GM23338 (cell line): ENCODE data around the gene MAPRE3. TPM values are rescaled to one million over a fixed set of nuclear protein-coding genes. Genes with fewer than 3 reads are reported as not detected.

Source experiments
- ATAC-seq: fragments of 200-7000 bp; cut with Tn5 transposase; 3 replicates; pipeline ENCODE4 v1.9.1; 2020
- DNase-seq: peaks from one replicate; pipeline ENCODE4 v3.0.0-alpha.2; 2015; ENCODE audit warnings: low spot score
- H2AFZ ChIP-seq: fragments of 200-600 bp; sonication (generic); 2 replicates; pipeline ENCODE4 v1.8.0; 2016; ENCODE audit warnings: antibody characterized with exemption, mild to moderate bottlenecking, moderate library complexity
- H3F3A ChIP-seq: fragments of 200-600 bp; sonication (generic); replicated peaks from 2 replicates; pipeline ENCODE4 v1.8.0; 2017; ENCODE audit warnings: antibody characterized with exemption, mixed run types, low read depth
- H3K27ac ChIP-seq: fragments of 200-600 bp; sonication (generic); 2 replicates; pipeline ENCODE4 v1.6.1; 2016; ENCODE audit warnings: low read depth
- H3K27me3 ChIP-seq: fragments of 200-600 bp; sonication (generic); 2 replicates; pipeline ENCODE4 v1.8.0; 2016; ENCODE audit warnings: mild to moderate bottlenecking, mixed run types, moderate library complexity; ENCODE audit not compliant: insufficient read depth
- H3K36me3 ChIP-seq: fragments of 200-600 bp; sonication (generic); 2 replicates; pipeline ENCODE4 v1.8.0; 2016; ENCODE audit warnings: mild to moderate bottlenecking; ENCODE audit not compliant: insufficient read depth
- H3K4me1 ChIP-seq: fragments of 200-600 bp; sonication (generic); 2 replicates; pipeline ENCODE4 v1.8.0; 2016; ENCODE audit warnings: mild to moderate bottlenecking, moderate library complexity; ENCODE audit not compliant: insufficient read depth
- H3K4me2 ChIP-seq: fragments of 200-600 bp; sonication (generic); 2 replicates; pipeline ENCODE4 v1.7.1; 2017; ENCODE audit warnings: mixed run types
- H3K4me3 ChIP-seq: fragments of 200-600 bp; sonication (generic); 2 replicates; pipeline ENCODE4 v1.6.1; 2016; ENCODE audit warnings: mixed run types
- H3K79me2 ChIP-seq: fragments of 200-600 bp; sonication (generic); replicated peaks from 2 replicates; pipeline ENCODE4 v1.8.0; 2017; ENCODE audit warnings: mild to moderate bottlenecking; ENCODE audit not compliant: insufficient read depth
- H3K9me2 ChIP-seq: fragments of 200-600 bp; sonication (generic); 2 replicates; pipeline ENCODE4 v1.8.0; 2017; ENCODE audit not compliant: insufficient read depth
- H4K20me1 ChIP-seq: fragments of 200-600 bp; sonication (generic); replicated peaks from 2 replicates; pipeline ENCODE4 v1.8.0; 2017; ENCODE audit warnings: mild to moderate bottlenecking; ENCODE audit not compliant: insufficient read depth
- H3K27ac Mint-ChIP-seq: 2 replicates; pipeline ENCODE4 v1.8.0; 2020; ENCODE audit warnings: inconsistent platforms, mild to moderate bottlenecking, moderate library complexity, mixed read lengths
- H3K27me3 Mint-ChIP-seq: 3 replicates; pipeline ENCODE4 v1.8.0; 2022; ENCODE audit warnings: low read depth, mild to moderate bottlenecking, moderate library complexity, mixed read lengths, inconsistent platforms; ENCODE audit not compliant: insufficient read depth, poor library complexity
- H3K36me3 Mint-ChIP-seq: 3 replicates; pipeline ENCODE4 v1.8.0; 2021; ENCODE audit warnings: low read depth, mild to moderate bottlenecking, inconsistent platforms, moderate library complexity, mixed read lengths
- H3K4me1 Mint-ChIP-seq: 3 replicates; pipeline ENCODE4 v1.8.0; 2020; ENCODE audit warnings: mild to moderate bottlenecking, inconsistent platforms, mixed read lengths
- H3K4me3 Mint-ChIP-seq: 3 replicates; pipeline ENCODE4 v1.8.0; 2021; ENCODE audit warnings: moderate library complexity, mild to moderate bottlenecking, inconsistent platforms, mixed read lengths
- H3K9me3 Mint-ChIP-seq: 3 replicates; pipeline ENCODE4 v1.8.0; 2020; ENCODE audit warnings: moderate library complexity, mild to moderate bottlenecking, inconsistent platforms, mixed read lengths
- CREB1 ChIP-seq: fragments of 250-450 bp; sonication (Bioruptor Pico); IDR thresholded peaks from 2 replicates; pipeline ENCODE4 v1.5.0; 2020; ENCODE audit warnings: low read depth, mild to moderate bottlenecking, moderate library complexity
- ETS1 ChIP-seq: IDR thresholded peaks from 2 replicates; pipeline ENCODE4 v1.6.1; 2016; ENCODE audit warnings: antibody characterized with exemption
- EZH2 ChIP-seq: fragments of 200-600 bp; sonication (generic); IDR thresholded peaks from one replicate; pipeline ENCODE4 v1.8.0; 2017; ENCODE audit warnings: antibody characterized with exemption, mild to moderate bottlenecking, low read depth; ENCODE audit not compliant: unreplicated experiment
- EZH2phosphoT487 ChIP-seq: fragments of 200-600 bp; sonication (generic); IDR thresholded peaks from one replicate; pipeline ENCODE4 v1.8.1; 2018; ENCODE audit warnings: antibody characterized with exemption; ENCODE audit not compliant: unreplicated experiment
- JUNB ChIP-seq: IDR thresholded peaks from one replicate; pipeline ENCODE4 v1.6.1; 2016; ENCODE audit warnings: antibody characterized with exemption; ENCODE audit not compliant: unreplicated experiment
- NANOG ChIP-seq: IDR thresholded peaks from 2 replicates; pipeline ENCODE4 v1.6.1; 2016; ENCODE audit warnings: antibody characterized with exemption, borderline replicate concordance
- POLR2AphosphoS5 ChIP-seq: IDR thresholded peaks from 2 replicates; pipeline ENCODE4 v1.6.1; 2016; ENCODE audit warnings: antibody characterized with exemption, low read depth
- STAT1 ChIP-seq: IDR thresholded peaks from one replicate; pipeline ENCODE4 v1.6.1; 2016; ENCODE audit warnings: antibody characterized with exemption; ENCODE audit not compliant: unreplicated experiment
- ZNF114 ChIP-seq: fragments of 250-450 bp; sonication (Bioruptor Pico); IDR thresholded peaks from 2 replicates; pipeline ENCODE4 v1.5.0; 2020; ENCODE audit warnings: mild to moderate bottlenecking, moderate library complexity
- ZNF331 ChIP-seq: fragments of 250-450 bp; sonication (Bioruptor Pico); IDR thresholded peaks from 2 replicates; pipeline ENCODE4 v1.5.0; 2020; ENCODE audit warnings: low read depth, mild to moderate bottlenecking, moderate library complexity
- polyA plus RNA-seq: library from polyadenylated mRNA; unstranded; fragments of >200 nt; fragmentation: Nextera tagmentation; extraction: Ambion mirVana; gene quantifications from 2 replicates; pipeline ENCODE4 v1.2.1, GENCODE V29; 2016
- total RNA-seq: library from RNA; depleted of rRNA; stranded (reverse); fragments of >200 nt; shearing (Covaris generic); gene quantifications from 2 replicates; pipeline ENCODE4 v1.2.3, GENCODE V29; 2014
- TF ChIP-seq, protein P1 (sequence below), 2 experiments: fragments of 200-600 bp in 1 of 2; sonication (generic) in 1 of 2; conservative IDR thresholded peaks; 2 replicates each; pipeline versions ENCODE4 v1.5.1 to v1.6.1; 2016 to 2017; ENCODE audit warnings: antibody characterized with exemption in 2 of 2, low read depth in 2 of 2, mild to moderate bottlenecking in 2 of 2, moderate library complexity in 1 of 2
- TF ChIP-seq, protein P2 (sequence below): fragments of 250-450 bp; sonication (Bioruptor Pico); IDR thresholded peaks from 2 replicates; pipeline ENCODE4 v1.5.0; 2020; ENCODE audit warnings: mild to moderate bottlenecking, moderate library complexity
- TF ChIP-seq, protein P3 (sequence below): IDR thresholded peaks from one replicate; pipeline ENCODE4 v1.6.1; 2018; ENCODE audit warnings: antibody characterized with exemption; ENCODE audit not compliant: unreplicated experiment

MAPRE3 gene
- total and polyA plus RNA-seq, 2 experiments from 2014 or later = 3.3 to 4.5 TPM

GRCh38 chr2:27000995-27001394, 30.6 kb downstream of the MAPRE3 start:
- Histone ChIP-seq H3K79me2 (no peaks in the 10 kb centered on the region), H3K4me3 (no peak overlapping the region), H3F3A (no peaks in the 10 kb centered on the region), H3K27me3 (no peaks in the 10 kb centered on the region), H4K20me1 (0 out of 2 replicates have a peak, but pooled peaks cover 3% of the 10 kb centered on the region), H3K27ac (no peak overlapping the region), H3K9me2 (no peaks in the 10 kb centered on the region), H3K36me3 (no peaks in the 10 kb centered on the region), H2AFZ (no peak overlapping the region), H3K4me2 (no peak overlapping the region), H3K4me1 (no peaks in the 10 kb centered on the region)
- DNase-seq = no peak
- H3K9me3 Mint-ChIP-seq = no peaks in the 10 kb centered on the region
- no peak overlapping the region for H3K4me3 Mint-ChIP-seq
- H3K36me3 Mint-ChIP-seq = no peaks in the 10 kb centered on the region
- H3K27ac Mint-ChIP-seq = no peak overlapping the region
- TF ChIP-seq, protein P1, sequence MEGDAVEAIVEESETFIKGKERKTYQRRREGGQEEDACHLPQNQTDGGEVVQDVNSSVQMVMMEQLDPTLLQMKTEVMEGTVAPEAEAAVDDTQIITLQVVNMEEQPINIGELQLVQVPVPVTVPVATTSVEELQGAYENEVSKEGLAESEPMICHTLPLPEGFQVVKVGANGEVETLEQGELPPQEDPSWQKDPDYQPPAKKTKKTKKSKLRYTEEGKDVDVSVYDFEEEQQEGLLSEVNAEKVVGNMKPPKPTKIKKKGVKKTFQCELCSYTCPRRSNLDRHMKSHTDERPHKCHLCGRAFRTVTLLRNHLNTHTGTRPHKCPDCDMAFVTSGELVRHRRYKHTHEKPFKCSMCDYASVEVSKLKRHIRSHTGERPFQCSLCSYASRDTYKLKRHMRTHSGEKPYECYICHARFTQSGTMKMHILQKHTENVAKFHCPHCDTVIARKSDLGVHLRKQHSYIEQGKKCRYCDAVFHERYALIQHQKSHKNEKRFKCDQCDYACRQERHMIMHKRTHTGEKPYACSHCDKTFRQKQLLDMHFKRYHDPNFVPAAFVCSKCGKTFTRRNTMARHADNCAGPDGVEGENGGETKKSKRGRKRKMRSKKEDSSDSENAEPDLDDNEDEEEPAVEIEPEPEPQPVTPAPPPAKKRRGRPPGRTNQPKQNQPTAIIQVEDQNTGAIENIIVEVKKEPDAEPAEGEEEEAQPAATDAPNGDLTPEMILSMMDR (conservative IDR thresholded peaks at IDR 0.05; ENCODE audit: low read depth in 2 of 2) = no peak
- TF ChIP-seq STAT1 (no peak), EZH2phosphoT487 (no peak), EZH2 (no peak), ETS1 (no peak), CREB1 (no peak), ZNF331 (no peak), JUNB (no peak), NANOG (no peak), POLR2AphosphoS5 (no peak), ZNF114 (CRISPR knock-in tag) (no peak)
- TF ChIP-seq, protein P2, sequence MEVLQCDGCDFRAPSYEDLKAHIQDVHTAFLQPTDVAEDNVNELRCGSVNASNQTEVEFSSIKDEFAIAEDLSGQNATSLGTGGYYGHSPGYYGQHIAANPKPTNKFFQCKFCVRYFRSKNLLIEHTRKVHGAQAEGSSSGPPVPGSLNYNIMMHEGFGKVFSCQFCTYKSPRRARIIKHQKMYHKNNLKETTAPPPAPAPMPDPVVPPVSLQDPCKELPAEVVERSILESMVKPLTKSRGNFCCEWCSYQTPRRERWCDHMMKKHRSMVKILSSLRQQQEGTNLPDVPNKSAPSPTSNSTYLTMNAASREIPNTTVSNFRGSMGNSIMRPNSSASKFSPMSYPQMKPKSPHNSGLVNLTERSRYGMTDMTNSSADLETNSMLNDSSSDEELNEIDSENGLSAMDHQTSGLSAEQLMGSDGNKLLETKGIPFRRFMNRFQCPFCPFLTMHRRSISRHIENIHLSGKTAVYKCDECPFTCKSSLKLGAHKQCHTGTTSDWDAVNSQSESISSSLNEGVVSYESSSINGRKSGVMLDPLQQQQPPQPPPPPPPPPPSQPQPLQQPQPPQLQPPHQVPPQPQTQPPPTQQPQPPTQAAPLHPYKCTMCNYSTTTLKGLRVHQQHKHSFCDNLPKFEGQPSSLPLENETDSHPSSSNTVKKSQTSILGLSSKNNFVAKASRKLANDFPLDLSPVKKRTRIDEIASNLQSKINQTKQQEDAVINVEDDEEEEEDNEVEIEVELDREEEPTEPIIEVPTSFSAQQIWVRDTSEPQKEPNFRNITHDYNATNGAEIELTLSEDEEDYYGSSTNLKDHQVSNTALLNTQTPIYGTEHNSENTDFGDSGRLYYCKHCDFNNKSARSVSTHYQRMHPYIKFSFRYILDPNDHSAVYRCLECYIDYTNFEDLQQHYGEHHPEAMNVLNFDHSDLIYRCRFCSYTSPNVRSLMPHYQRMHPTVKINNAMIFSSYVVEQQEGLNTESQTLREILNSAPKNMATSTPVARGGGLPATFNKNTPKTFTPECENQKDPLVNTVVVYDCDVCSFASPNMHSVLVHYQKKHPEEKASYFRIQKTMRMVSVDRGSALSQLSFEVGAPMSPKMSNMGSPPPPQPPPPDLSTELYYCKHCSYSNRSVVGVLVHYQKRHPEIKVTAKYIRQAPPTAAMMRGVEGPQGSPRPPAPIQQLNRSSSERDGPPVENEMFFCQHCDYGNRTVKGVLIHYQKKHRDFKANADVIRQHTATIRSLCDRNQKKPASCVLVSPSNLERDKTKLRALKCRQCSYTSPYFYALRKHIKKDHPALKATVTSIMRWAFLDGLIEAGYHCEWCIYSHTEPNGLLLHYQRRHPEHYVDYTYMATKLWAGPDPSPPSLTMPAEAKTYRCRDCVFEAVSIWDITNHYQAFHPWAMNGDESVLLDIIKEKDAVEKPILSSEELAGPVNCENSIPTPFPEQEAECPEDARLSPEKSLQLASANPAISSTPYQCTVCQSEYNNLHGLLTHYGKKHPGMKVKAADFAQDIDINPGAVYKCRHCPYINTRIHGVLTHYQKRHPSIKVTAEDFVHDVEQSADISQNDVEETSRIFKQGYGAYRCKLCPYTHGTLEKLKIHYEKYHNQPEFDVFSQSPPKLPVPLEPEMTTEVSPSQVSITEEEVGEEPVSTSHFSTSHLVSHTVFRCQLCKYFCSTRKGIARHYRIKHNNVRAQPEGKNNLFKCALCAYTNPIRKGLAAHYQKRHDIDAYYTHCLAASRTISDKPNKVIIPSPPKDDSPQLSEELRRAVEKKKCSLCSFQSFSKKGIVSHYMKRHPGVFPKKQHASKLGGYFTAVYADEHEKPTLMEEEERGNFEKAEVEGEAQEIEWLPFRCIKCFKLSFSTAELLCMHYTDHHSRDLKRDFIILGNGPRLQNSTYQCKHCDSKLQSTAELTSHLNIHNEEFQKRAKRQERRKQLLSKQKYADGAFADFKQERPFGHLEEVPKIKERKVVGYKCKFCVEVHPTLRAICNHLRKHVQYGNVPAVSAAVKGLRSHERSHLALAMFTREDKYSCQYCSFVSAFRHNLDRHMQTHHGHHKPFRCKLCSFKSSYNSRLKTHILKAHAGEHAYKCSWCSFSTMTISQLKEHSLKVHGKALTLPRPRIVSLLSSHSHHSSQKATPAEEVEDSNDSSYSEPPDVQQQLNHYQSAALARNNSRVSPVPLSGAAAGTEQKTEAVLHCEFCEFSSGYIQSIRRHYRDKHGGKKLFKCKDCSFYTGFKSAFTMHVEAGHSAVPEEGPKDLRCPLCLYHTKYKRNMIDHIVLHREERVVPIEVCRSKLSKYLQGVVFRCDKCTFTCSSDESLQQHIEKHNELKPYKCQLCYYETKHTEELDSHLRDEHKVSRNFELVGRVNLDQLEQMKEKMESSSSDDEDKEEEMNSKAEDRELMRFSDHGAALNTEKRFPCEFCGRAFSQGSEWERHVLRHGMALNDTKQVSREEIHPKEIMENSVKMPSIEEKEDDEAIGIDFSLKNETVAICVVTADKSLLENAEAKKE = no peak
- TF ChIP-seq, protein P3, sequence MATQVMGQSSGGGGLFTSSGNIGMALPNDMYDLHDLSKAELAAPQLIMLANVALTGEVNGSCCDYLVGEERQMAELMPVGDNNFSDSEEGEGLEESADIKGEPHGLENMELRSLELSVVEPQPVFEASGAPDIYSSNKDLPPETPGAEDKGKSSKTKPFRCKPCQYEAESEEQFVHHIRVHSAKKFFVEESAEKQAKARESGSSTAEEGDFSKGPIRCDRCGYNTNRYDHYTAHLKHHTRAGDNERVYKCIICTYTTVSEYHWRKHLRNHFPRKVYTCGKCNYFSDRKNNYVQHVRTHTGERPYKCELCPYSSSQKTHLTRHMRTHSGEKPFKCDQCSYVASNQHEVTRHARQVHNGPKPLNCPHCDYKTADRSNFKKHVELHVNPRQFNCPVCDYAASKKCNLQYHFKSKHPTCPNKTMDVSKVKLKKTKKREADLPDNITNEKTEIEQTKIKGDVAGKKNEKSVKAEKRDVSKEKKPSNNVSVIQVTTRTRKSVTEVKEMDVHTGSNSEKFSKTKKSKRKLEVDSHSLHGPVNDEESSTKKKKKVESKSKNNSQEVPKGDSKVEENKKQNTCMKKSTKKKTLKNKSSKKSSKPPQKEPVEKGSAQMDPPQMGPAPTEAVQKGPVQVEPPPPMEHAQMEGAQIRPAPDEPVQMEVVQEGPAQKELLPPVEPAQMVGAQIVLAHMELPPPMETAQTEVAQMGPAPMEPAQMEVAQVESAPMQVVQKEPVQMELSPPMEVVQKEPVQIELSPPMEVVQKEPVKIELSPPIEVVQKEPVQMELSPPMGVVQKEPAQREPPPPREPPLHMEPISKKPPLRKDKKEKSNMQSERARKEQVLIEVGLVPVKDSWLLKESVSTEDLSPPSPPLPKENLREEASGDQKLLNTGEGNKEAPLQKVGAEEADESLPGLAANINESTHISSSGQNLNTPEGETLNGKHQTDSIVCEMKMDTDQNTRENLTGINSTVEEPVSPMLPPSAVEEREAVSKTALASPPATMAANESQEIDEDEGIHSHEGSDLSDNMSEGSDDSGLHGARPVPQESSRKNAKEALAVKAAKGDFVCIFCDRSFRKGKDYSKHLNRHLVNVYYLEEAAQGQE = no peak
- no peaks in the 10 kb centered on the region for H3K27me3 Mint-ChIP-seq
- no peak for ATAC-seq
- H3K4me1 Mint-ChIP-seq = peaks cover 4% of the 10 kb centered on the region; the same call in 2 of the 3 replicates
